ENCODE measurements around the gene TPST1. TPM values are rescaled to one million over a fixed set of nuclear protein-coding genes. Genes with fewer than 3 reads are reported as not detected.
"Not testable (repeated sequence)": the region's sequence is repeated elsewhere in the genome, so short reads cannot be mapped to it uniquely, and the experiment has no call there.

The TPST1 gene
- 137 and 174 TPM in 2 replicates for total RNA-seq

DNA sequence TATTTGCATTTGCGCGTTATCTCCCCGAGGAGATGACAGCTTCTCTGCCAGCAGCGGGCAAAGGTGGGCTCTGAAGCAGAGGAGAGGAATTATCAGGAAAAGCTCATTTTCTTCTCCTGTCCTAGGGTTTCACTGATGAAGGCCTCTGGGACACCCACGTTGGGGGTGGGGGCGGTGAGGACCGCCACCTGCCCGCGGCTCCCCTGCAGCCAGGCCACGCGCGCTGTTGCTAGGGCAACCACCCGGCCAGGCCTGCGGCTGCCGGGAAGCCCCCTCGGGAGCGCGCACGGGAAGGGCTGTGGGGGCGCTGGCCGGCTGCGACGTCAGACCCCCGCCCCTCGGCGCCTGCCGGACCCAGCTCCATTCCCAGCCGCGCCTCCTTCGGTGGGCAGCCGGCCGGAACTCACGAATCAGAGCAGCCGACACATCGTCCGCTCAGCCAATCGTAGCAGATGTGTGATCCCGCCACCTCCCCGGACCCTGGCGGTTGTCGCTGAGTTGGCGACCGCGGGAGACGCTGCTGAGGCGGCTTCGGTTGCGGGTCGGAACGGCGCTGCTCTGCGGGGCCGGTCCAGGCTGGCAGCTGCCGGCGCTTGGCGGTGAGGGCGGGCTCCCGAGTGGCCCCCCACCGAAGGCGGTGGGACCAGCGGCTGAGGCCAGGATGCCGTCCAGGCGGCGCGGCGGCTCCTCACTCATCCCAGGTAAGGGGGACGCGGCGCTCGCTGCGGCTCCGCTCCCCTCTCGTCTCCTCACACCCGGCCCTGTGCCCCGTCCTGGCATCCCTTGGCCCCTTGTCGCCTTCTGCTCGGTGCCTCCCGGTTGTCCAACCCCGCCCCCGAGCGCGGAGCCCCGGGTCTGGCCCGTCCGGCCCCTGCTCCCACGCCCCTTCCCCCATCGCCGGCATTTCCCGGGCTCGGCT, at the start of gene TPST1:
TPST1 (plus strand) TSS at position 513 of the 919 bp plus-strand sequence. CDS start 35,092 bp downstream, outside the sequence.
- H4K20me1 ChIP-seq (ENCODE audit: insufficient read depth, low read length): peaks cover 23% of the 10 kb centered on the region
- H3K27me3 ChIP-seq (ENCODE audit: insufficient read depth, low read length): no peaks in the 10 kb centered on the region
- TF ChIP-seq, protein P1, sequence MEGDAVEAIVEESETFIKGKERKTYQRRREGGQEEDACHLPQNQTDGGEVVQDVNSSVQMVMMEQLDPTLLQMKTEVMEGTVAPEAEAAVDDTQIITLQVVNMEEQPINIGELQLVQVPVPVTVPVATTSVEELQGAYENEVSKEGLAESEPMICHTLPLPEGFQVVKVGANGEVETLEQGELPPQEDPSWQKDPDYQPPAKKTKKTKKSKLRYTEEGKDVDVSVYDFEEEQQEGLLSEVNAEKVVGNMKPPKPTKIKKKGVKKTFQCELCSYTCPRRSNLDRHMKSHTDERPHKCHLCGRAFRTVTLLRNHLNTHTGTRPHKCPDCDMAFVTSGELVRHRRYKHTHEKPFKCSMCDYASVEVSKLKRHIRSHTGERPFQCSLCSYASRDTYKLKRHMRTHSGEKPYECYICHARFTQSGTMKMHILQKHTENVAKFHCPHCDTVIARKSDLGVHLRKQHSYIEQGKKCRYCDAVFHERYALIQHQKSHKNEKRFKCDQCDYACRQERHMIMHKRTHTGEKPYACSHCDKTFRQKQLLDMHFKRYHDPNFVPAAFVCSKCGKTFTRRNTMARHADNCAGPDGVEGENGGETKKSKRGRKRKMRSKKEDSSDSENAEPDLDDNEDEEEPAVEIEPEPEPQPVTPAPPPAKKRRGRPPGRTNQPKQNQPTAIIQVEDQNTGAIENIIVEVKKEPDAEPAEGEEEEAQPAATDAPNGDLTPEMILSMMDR (IDR thresholded peaks at IDR 0.05; ENCODE audit: extremely low read depth, low read depth, low read length): peak; percentile 48
- peak within 1 kb of the TSS; percentile 92 for H2AFZ ChIP-seq (ENCODE audit: low read length)
- peak within 1 kb of the TSS; percentile 97 for H3K4me3 ChIP-seq (ENCODE audit: insufficient read depth, low read length)
- H3K4me1 ChIP-seq (ENCODE audit: insufficient read depth, low read length): peaks cover 22% of the 10 kb centered on the region
- H3K36me3 ChIP-seq (ENCODE audit: insufficient read depth, low read length): peaks cover 9% of the 10 kb centered on the region
- peak within 1 kb of the TSS; percentile 87 for H3K4me2 ChIP-seq (ENCODE audit: insufficient read depth, low read length)
- H3K79me2 ChIP-seq (ENCODE audit: insufficient read depth, low read length): peaks cover 50% of the 10 kb centered on the region
- DNase-seq (ENCODE audit: insufficient read length, low spot score, missing footprints): peak; percentile 99
- no peaks in the 10 kb centered on the region for H3K9me3 ChIP-seq (ENCODE audit: low read depth, low read length)
- H3K27ac ChIP-seq (ENCODE audit: low read depth, low read length): peak within 1 kb of the TSS; percentile 83

DNA sequence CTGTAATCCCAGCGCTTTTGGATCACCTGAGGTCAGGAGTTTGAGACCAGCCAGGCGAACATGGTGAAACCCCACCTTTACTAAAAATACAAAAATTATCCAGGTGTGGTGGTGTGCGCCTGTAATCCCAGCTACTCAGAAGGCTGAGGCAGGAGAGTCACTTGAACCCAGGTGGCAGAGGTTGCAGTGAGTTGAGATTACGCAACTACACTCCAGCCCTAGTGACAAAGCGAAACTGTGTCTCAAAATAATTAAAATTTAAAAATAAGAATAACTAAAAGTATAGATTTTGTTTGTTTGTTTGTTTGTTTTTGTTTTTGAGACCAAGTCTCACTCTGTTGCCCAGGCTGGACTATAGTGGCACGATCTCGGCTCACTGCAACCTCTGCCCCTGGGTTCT, 49.1 kb upstream of the TPST1 start:
- not testable (repeated sequence) for H3K9me3 ChIP-seq (ENCODE audit: low read depth, low read length); H3K4me2 ChIP-seq (ENCODE audit: insufficient read depth, low read length); H4K20me1 ChIP-seq (ENCODE audit: insufficient read depth, low read length); H2AFZ ChIP-seq (ENCODE audit: low read length); DNase-seq (ENCODE audit: insufficient read length, low spot score, missing footprints); H3K27me3 ChIP-seq (ENCODE audit: insufficient read depth, low read length); H3K79me2 ChIP-seq (ENCODE audit: insufficient read depth, low read length); H3K4me3 ChIP-seq (ENCODE audit: insufficient read depth, low read length); H3K27ac ChIP-seq (ENCODE audit: low read depth, low read length)
- peaks cover 14% of the 10 kb centered on the region for H3K4me1 ChIP-seq (ENCODE audit: insufficient read depth, low read length)
- H3K36me3 ChIP-seq (ENCODE audit: insufficient read depth, low read length): peaks cover 45% of the 10 kb centered on the region

DNA sequence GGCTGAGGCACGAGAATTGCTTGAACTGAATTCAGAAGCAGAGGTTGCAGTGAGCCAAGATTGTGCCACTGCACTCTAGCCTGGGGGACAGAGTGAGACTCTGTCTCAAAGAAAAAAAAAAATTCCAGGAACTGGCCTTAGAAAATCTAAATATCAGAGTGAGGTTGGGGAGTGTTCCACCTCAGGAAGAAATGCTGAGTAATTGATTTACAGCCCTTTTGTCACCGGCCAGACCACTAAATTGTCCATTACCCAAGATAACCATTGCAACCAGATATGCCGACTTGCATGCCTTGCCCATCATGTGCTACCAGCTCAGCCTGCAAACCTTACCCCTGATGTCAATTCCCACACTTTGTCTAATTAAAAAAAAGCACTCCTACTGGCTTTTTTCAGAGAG, 48.1 kb upstream of the TPST1 start:
- Histone ChIP-seq H4K20me1 (ENCODE audit: insufficient read depth, low read length) (no peaks in the 10 kb centered on the region), H3K36me3 (ENCODE audit: insufficient read depth, low read length) (peaks cover 44% of the 10 kb centered on the region), H2AFZ (ENCODE audit: low read length) (no peak overlapping the region), H3K79me2 (ENCODE audit: insufficient read depth, low read length) (no peaks in the 10 kb centered on the region), H3K4me1 (ENCODE audit: insufficient read depth, low read length) (peaks cover 9% of the 10 kb centered on the region), H3K9me3 (ENCODE audit: low read depth, low read length) (no peaks in the 10 kb centered on the region), H3K27ac (ENCODE audit: low read depth, low read length) (no peak overlapping the region), H3K4me2 (ENCODE audit: insufficient read depth, low read length) (no peak overlapping the region), H3K4me3 (ENCODE audit: insufficient read depth, low read length) (no peak overlapping the region), H3K27me3 (ENCODE audit: insufficient read depth, low read length) (no peaks in the 10 kb centered on the region)
- no peak for DNase-seq (ENCODE audit: insufficient read length, low spot score, missing footprints)
- TF ChIP-seq, protein P1 (IDR thresholded peaks at IDR 0.05; ENCODE audit: extremely low read depth, low read depth, low read length): no peak

DNA sequence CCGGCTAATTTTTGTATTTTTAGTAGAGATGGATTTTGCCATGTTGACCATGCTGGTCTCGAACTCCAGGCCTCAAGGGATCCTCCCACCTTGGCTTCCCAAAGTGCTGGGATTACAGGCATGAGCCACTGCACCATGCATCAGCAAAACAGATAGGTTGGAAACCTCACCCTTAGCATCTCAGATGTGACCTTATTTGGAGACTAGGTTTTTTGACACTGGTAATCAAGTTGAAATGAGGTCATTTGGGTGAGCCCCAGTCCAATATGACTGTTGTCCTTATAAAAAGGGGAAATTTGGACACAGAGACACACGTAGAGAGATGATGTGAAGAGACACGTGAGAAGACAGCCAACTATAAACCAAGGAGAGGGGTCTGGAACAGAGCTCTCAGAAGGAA, 42.5 kb upstream of the TPST1 start:
- TF ChIP-seq, protein P1 (IDR thresholded peaks at IDR 0.05; ENCODE audit: extremely low read depth, low read depth, low read length): no peak
- no peaks in the 10 kb centered on the region for H3K27me3 ChIP-seq (ENCODE audit: insufficient read depth, low read length)
- H4K20me1 ChIP-seq (ENCODE audit: insufficient read depth, low read length): no peaks in the 10 kb centered on the region
- H3K79me2 ChIP-seq (ENCODE audit: insufficient read depth, low read length): no peaks in the 10 kb centered on the region
- no peaks in the 10 kb centered on the region for H3K9me3 ChIP-seq (ENCODE audit: low read depth, low read length)
- H3K4me3 ChIP-seq (ENCODE audit: insufficient read depth, low read length): no peak overlapping the region
- H2AFZ ChIP-seq (ENCODE audit: low read length): no peak overlapping the region
- H3K36me3 ChIP-seq (ENCODE audit: insufficient read depth, low read length): peaks cover 6% of the 10 kb centered on the region
- no peak for DNase-seq (ENCODE audit: insufficient read length, low spot score, missing footprints)
- H3K4me2 ChIP-seq (ENCODE audit: insufficient read depth, low read length): no peak overlapping the region
- no peak overlapping the region for H3K27ac ChIP-seq (ENCODE audit: low read depth, low read length)
- no peaks in the 10 kb centered on the region for H3K4me1 ChIP-seq (ENCODE audit: insufficient read depth, low read length)

Data from osteoblast (primary cell).